HG03097 (cell line): ENCODE measurements around the gene SEC14L1.
A peak's percentile ranks its signal among the peaks of the same experiment; 100 is the strongest.

ENCODE experiments used
- ATAC-seq: cut with Tn5 transposase; IDR thresholded peaks from one replicate; pipeline ENCODE4 v1.9.1; 2021; ENCODE audit not compliant: unreplicated experiment, low FRiP score

The SEC14L1 gene

GRCh38 chr17:77210946-77211541 is 70.3 kb downstream of the SEC14L1 start:
- no peak for ATAC-seq

- ATAC-seq, result no peak
These were observed 70.9 kb downstream of the SEC14L1 start for GRCh38 chr17:77211681-77212080.

DNA sequence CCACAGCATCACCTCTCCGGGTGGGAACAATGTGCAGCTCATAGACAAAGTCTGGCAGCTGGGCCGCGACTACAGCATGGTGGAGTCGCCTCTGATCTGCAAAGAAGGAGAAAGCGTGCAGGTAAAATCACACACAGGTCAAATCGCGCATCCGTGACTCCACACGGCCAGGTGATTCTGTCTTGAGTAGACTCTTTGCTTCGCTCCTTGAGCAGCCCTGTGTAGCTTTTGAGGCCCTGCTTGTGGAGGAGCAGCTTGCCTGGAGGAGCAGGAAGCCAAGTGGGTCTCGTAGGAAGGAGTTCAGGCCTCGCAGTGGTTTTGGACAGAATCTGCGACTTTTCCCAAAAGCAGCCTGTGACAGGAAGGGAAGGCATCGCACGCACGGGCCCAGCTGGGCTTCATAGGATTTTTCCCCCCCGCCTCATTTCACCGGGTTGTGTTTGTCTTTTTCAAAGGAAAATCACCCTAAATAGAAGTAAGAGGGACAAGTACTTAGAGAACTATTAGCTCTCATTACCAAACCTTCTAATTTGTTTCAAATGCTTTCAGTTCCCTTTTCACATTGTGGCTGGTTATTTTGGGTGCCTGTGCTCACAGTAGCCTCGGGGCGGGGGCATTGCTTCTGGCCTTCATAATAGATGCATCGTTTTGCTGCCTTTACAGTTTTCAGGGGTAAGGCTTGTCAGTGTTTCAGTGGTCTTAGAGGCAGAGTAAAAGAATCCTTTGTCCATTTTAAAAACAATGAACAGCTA is 71.5 kb downstream of the SEC14L1 start:
- peak; percentile 78 for ATAC-seq

DNA sequence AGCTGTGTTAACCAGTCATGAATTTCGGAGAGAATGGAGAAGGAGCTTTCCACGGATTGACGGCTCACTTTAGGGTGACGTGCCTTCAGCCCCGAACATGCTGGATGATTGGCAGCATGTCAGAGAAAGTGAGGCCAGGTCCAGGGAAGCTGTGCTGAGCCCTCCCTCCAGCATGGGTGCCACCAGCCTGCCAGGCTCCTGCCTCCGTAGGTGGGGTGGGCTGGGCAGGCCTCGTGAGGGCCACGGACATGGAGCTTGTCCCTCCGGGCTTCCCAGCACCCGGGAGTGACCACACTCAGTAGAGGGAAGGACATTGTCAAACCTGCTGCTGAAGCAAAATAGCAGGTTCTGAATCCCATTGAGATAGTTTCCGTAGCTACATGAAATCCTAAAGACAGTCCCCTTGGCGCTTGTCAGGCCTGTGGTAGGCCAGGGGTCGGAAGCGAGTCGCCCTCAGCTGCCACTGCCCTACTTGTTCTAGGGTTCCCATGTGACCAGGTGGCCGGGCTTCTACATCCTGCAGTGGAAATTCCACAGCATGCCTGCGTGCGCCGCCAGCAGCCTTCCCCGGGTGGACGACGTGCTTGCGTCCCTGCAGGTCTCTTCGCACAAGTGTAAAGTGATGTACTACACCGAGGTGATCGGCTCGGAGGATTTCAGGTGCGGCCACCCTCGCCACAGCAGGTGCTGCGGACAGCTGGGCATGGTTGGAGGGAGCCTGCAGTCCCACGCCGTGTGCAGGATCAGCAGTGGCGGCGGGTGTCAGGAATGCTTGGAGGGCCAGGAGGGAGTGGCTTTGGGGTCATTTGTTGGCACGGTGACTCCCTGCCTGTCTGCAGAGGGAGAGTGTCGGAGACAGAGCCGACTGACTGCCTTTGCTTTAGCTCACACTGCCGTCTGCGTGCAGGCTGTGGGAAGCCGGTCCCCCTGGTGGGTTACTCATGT is 72.3 kb downstream of the SEC14L1 start:
- ATAC-seq, result no peak

DNA sequence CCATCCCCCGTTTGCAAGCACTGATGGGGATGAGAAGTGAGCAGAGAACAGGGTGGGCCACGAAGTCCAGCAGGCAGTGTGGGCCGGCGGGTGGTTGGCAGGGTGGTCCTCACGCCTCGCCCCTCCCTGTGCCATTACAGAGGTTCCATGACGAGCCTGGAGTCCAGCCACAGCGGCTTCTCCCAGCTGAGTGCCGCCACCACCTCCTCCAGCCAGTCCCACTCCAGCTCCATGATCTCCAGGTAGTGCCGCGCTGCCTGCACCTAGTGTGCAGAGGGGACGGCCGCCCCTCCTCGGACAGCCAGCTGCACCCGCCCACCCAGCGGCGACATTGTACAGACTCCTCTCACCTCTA is 73.0 kb downstream of the SEC14L1 start:
- ATAC-seq, result no peak

DNA sequence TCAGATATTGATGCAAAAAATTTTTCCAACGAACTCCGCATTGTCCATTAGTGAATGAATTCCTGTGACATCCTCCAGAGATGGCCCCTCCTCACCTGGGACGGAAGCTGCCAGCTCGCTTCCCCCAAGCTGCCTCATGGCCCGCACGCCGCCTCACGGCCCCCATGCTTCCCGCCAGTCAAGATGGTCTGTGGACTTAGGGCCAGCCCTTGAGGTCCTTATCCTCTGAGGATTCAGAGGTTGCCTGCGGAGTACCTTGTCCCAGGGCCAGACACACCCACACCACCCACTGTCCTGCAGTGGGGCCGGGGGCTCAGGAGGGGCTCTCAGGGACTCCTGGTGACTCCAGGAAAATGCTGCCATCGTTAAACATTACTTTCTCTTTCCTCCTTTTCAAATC is 73.6 kb downstream of the SEC14L1 start:
- no peak for ATAC-seq

DNA sequence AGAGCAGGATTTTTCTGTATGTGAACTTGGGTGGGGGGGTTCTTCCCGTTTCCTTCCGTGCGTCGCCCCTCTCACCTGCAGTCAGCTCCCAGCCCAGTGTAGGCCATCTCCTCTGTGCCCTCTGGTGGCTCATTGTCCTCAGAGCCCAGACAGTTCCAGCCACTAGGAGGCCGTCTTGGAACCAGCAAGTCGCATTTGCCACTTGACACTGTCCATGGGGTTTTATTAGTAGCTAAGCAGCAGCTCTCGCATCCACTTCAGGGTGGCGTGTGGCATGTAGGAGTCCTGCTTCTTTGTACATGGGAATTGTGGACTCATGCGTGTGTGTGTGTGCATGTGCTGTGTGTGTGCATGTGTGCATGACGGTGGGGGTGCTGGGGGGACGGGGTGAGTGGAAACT is 74.0 kb downstream of the SEC14L1 start:
- no peak for ATAC-seq

GRCh38 chr17:77215281-77215680 is 74.5 kb downstream of the SEC14L1 start:
- ATAC-seq, result no peak

- ATAC-seq, result no peak
These were observed 75.7 kb downstream of the SEC14L1 start for GRCh38 chr17:77216486-77216885.

DNA sequence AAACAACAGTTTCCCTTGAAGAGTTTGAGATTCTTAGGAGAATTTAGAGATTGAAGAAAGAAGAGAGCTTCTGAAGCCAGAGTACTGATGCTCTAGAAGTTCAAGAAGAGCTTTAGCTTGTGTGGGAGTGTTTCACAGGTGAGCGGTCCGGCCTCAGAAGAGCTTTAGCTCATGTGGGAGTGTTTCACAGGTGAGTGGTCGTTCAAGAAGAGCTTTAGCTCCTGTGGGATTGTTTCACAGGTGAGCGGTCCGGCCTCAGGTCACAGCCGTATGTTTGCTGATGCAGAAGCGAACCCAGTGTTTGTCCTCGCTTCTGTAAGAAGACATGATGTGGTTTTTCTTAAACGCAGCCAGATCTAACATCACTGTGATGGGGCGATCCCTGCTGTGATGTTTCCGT is 76.4 kb downstream of the SEC14L1 start:
- no peak for ATAC-seq

DNA sequence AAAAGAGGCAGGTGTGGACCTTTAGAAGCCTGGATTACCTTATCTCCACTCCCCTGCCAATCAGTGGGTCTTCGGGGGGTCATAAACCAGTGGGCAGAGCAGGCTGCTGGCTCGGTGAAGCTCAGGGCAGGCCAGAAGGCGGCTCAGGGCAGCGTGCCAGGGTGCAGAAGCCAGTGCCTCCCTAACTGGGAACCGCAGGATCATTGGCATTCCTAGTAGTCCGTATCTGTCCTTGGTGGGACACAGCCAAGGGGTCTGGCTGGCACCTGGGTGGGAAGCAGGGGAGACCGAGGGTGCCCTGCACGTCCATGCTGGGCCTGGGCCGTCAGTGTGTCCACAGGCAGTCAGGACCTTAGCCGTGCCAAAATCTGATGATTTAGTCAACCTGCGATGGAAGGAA is 76.8 kb downstream of the SEC14L1 start:
- no peak for ATAC-seq

DNA sequence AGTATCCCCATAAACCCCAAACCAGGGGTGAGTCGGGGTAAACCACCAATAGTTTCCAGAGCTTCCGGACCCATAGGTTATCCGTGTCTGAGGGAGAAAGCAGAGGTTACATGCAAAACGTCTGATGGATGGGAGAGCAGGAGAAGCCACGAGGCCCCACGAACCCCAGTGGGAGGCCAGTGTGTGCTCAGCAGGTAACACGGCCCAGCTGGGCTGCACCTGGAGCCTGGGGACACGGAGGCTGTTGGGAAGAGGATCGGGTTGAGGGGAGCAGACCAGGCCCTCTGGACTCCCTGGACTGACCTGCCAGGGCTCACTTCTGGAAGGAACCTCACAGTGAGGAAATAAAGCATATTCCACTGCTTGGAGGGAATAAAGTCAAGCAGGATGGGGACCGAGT is 78.1 kb downstream of the SEC14L1 start:
- ATAC-seq, result no peak

DNA sequence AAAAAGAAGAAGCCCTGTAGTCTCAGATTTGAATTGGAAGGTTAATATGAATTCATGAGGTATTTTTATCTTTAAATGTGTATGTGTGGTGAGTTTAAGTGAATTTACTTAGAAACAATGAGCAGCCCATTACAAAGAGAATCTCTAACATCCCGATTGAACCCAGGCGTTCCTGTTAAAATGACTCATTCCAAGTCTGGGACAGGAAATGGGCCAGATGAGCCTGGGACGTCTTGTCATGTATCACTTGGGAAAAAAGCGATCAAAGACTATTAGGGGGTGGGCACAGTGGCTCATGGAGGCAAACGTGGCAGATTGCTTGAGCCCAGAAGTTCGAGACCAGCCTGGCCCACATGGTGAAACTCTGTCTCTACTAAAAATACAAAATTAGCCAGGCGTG is 81.6 kb downstream of the SEC14L1 start:
- ATAC-seq, result no peak

- no peak for ATAC-seq
These were observed 83.1 kb downstream of the SEC14L1 start for GRCh38 chr17:77223642-77224420.

- ATAC-seq, result no peak
These were observed 84.5 kb downstream of the SEC14L1 start for GRCh38 chr17:77225265-77225664.

DNA sequence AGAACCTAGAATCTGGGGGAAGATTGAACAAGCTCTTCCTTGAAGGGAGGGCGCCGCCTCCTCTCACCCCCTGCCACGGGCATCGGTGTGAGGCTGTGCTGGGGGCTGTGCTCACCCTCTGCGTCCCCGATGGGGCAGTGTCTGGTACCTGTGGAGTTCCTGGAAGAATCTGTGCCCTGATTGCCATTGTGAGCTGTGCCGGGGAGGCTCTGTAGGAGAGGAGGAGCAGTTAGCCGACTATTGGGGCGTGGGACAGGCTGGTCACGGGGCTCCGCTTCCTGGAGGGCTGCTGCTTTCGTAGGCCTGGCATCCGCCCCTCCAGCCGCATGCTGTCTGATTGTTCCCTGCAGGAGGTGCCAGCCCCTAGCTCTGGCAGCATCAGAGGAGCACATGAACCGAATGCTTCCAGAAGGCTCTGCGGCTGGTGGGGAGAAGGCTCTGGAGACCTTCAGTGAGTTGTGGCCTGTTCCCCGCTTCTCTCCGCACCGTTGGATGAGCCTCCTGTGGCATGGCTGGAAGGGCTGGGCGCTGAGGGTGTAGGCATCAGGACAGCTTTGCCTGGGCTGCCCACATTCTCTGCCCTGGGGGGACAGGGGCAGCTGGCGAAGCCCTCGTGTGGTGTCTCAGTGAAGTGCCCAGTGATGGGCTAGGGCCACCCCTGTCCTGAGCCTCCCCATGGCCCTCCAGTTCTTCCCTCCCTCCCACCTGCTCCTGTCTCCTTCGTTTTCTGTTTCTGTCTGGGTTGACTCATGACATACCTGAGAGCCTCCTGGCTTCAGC is 86.9 kb downstream of the SEC14L1 start:
- no peak for ATAC-seq

- no peak for ATAC-seq
These were observed 87.5 kb downstream of the SEC14L1 start for GRCh38 chr17:77228241-77228752.

DNA sequence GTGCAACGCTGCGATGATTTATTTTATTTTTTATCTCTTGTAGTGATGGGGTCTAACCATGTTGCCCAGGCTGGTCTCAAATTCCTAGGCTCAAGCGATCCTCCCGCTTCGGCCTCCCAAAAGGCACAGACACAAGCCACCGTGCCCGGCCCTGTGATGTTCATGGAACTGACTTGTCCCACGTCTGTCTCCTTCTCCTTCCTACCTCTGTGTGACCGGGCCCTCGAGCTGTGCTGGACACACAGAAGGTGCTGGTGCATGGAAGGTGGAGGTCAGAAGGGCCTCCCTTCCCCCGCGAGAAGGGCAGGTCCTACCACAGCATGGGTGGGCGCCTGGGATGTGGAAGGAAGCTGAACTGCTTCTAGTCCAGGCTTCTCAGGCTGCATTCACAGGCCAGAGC is 88.0 kb downstream of the SEC14L1 start:
- no peak for ATAC-seq

DNA sequence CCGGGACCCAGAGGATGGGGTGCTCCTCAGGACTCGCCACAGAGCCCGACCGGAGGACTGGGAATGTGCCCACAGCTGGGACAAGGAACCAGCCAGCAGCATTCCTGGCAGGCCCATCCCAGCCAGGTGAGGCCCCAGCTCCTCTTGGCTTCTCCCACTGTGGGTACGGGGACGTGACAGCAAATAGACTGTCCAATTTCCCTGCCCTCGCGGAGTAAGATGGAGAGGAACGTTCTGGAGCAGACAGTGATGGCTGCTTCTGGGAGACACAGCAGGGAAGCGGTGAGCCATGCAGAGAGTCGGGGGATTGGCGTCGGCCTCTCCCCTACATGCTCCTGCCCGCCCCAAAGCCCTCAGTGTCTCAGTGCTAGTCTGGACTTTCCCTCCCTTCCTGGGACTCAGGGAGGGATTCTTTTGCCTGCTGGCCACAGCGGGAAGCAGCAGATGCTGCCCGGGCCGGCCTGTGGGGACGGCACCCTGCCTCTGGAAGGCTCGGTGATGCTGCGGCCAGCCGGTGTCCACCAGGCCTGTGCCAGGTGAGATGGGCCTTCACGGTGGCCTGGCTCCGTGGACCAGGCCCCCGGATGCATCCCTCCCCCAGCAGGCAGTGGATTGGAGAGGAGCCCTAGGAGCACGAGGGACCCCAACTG is 89.1 kb downstream of the SEC14L1 start:
- ATAC-seq, result no peak
